K562 (cell line): ENCODE results near the gene AKR1A1. TPM values are rescaled to one million over a fixed set of nuclear protein-coding genes. Genes with fewer than 3 reads are reported as not detected.

Source experiments
- CEBPG ChIP-seq, 3 experiments: fragments of 200-800 bp in 1 of 3; sonication (Bioruptor generic) in 1 of 3; sonication (generic) in 1 of 3; formaldehyde crosslinking in 1 of 3; IDR thresholded peaks in 2 of 3; conservative IDR thresholded peaks in 1 of 3; 2 replicates each; pipeline versions ENCODE4 v1.6.1 to v1.8.0; 2016 to 2022; ENCODE audit warnings: missing compliant biosample characterization in 2 of 3, missing genetic modification characterization in 2 of 3, mild to moderate bottlenecking in 1 of 3, missing genetic modification reagents in 1 of 3
- ESRRA ChIP-seq: fragments of 450-650 bp; IDR thresholded peaks from 2 replicates; pipeline ENCODE4 v1.6.1; 2014; ENCODE audit warnings: low read depth, mild to moderate bottlenecking, moderate library complexity, borderline replicate concordance
- FOSL1 ChIP-seq: fragments of 200-800 bp; sonication (Bioruptor generic); conservative IDR thresholded peaks from 2 replicates; pipeline ENCODE4 v1.6.1; 2016; ENCODE audit warnings: missing genetic modification characterization, missing compliant biosample characterization
- NCOA1 ChIP-seq: fragments of 450-650 bp; IDR thresholded peaks from 2 replicates; pipeline ENCODE4 v1.6.1; 2016; ENCODE audit warnings: low read depth
- NUFIP1 ChIP-seq: fragments of 450-650 bp; IDR thresholded peaks from 2 replicates; pipeline ENCODE4 v1.6.1; 2018; ENCODE audit not compliant: partially characterized antibody
- PCBP2 ChIP-seq: fragments of 200-400 bp; formaldehyde crosslinking; IDR thresholded peaks from 2 replicates; pipeline ENCODE4 v1.6.1; 2018; ENCODE audit warnings: low read length, low read depth, mild to moderate bottlenecking, moderate library complexity; ENCODE audit not compliant: poor library complexity, severe bottlenecking
- PURB ChIP-seq: sonication (generic); formaldehyde crosslinking; IDR thresholded peaks from 2 replicates; pipeline ENCODE4 v1.9.0; 2021; ENCODE audit warnings: low read depth, mild to moderate bottlenecking, missing genetic modification reagents
- SNRNP70 ChIP-seq: fragments of 200-400 bp; formaldehyde crosslinking; optimal IDR thresholded peaks from 2 replicates; pipeline ENCODE3; 2017; ENCODE audit warnings: low read depth, low read length
- THRAP3 ChIP-seq: fragments of 450-650 bp; IDR thresholded peaks from 2 replicates; pipeline ENCODE4 v1.6.1; 2016; ENCODE audit warnings: mild to moderate bottlenecking, inconsistent platforms, borderline replicate concordance
- ZBTB49 ChIP-seq: sonication (generic); formaldehyde crosslinking; IDR thresholded peaks from 2 replicates; pipeline ENCODE4 v1.8.0; 2022; ENCODE audit warnings: missing genetic modification reagents, mild to moderate bottlenecking, borderline replicate concordance
- ZBTB5 ChIP-seq: fragments of 450-650 bp; IDR thresholded peaks from 2 replicates; pipeline ENCODE4 v1.6.1; 2017; ENCODE audit warnings: antibody characterized with exemption
- ZFP91 ChIP-seq: sonication (generic); formaldehyde crosslinking; IDR thresholded peaks from 2 replicates; pipeline ENCODE4 v1.8.0; 2022; ENCODE audit warnings: mild to moderate bottlenecking, missing genetic modification reagents
- ZNF408 ChIP-seq: fragments of 250-450 bp; sonication (Bioruptor Pico); IDR thresholded peaks from 2 replicates; pipeline ENCODE4 v1.4.0; 2020; ENCODE audit warnings: low read depth, mild to moderate bottlenecking, moderate library complexity
- ZNF592 ChIP-seq: fragments of 450-650 bp; IDR thresholded peaks from 2 replicates; pipeline ENCODE4 v1.6.1; 2017; ENCODE audit warnings: antibody characterized with exemption, mild to moderate bottlenecking
- ZNF717 ChIP-seq: fragments of 250-450 bp; sonication (Bioruptor Pico); IDR thresholded peaks from 2 replicates; pipeline ENCODE4 v1.5.0; 2021
- ZNF79 ChIP-seq: fragments of 250-450 bp; sonication (Bioruptor Pico); IDR thresholded peaks from 2 replicates; pipeline ENCODE4 v1.4.0; 2020; ENCODE audit warnings: low read depth, mild to moderate bottlenecking, moderate library complexity
- polyA plus RNA-seq, 8 experiments: library from polyadenylated mRNA; depleted of rRNA in 4 of 8; stranded (reverse) in 5 of 8; unstranded in 3 of 8; fragments of >200 nt; fragmentation: Nextera tagmentation in 2 of 8; fragmentation: Illumina TruSeq in 1 of 8; extraction: Ambion mirVana in 2 of 8; extraction: Trizol in 1 of 8; gene quantifications; 2 replicates each; pipeline versions ENCODE4 v1.2.1 to v1.2.3, GENCODE V29; 2011 to 2014; ENCODE audit warnings: inconsistent platforms in 1 of 8, missing spikeins in 1 of 8
- total RNA-seq, 7 experiments: library from RNA; depleted of rRNA in 6 of 7; stranded (reverse); fragments of >200 nt in 6 of 7; fragmentation: Illumina TruSeq in 2 of 7; extraction: Trizol in 2 of 7; gene quantifications; 2 replicates each; pipeline versions ENCODE4 v1.2.1 to v1.2.3, GENCODE V29; 2011 to 2021; ENCODE audit warnings: low replicate concordance in 1 of 7

AKR1A1 gene
- total and polyA plus RNA-seq, 9 of the 15 experiments (the other 6 are each of a cell fraction or from before 2014, with no cell fraction given) = 68.6 to 211 (median 132) TPM

GRCh38 chr1:45583666-45584350, 33.2 kb downstream of the AKR1A1 start, which contains the start of gene NASP (continued):
- no peak for TF ChIP-seq CEBPG (CRISPR knock-in tag; IDR thresholded peaks at IDR 0.05)
- no peak for TF ChIP-seq CEBPG (tag; conservative IDR thresholded peaks at IDR 0.05 in 1 of 2, IDR thresholded peaks at IDR 0.05 in 1 of 2)
- peak; percentile 13; the same call in 1 of the 2 replicates for TF ChIP-seq ESRRA
- peak; percentile 83 for TF ChIP-seq THRAP3
- TF ChIP-seq ZFP91 (CRISPR knock-in tag) = peak; percentile 96
- no peak for TF ChIP-seq ZNF408 (CRISPR knock-in tag)
- no peak for TF ChIP-seq SNRNP70
- TF ChIP-seq ZNF79 (CRISPR knock-in tag) = no peak
- TF ChIP-seq PCBP2 = no peak
- no peak for TF ChIP-seq PURB (CRISPR knock-in tag)
- TF ChIP-seq ZBTB5 = no peak
- TF ChIP-seq ZNF592 = no peak
- TF ChIP-seq NCOA1 = peak; percentile 71
- peak; percentile 71 for TF ChIP-seq NUFIP1
- 0 out of 2 replicates have a peak, but pooled peaks have one; percentile 10 for TF ChIP-seq FOSL1 (tag)
- no peak for TF ChIP-seq ZBTB49 (CRISPR knock-in tag)
- no peak for TF ChIP-seq ZNF717
